ENCODE measurements around the gene RPS21.

The RPS21 gene

DNA sequence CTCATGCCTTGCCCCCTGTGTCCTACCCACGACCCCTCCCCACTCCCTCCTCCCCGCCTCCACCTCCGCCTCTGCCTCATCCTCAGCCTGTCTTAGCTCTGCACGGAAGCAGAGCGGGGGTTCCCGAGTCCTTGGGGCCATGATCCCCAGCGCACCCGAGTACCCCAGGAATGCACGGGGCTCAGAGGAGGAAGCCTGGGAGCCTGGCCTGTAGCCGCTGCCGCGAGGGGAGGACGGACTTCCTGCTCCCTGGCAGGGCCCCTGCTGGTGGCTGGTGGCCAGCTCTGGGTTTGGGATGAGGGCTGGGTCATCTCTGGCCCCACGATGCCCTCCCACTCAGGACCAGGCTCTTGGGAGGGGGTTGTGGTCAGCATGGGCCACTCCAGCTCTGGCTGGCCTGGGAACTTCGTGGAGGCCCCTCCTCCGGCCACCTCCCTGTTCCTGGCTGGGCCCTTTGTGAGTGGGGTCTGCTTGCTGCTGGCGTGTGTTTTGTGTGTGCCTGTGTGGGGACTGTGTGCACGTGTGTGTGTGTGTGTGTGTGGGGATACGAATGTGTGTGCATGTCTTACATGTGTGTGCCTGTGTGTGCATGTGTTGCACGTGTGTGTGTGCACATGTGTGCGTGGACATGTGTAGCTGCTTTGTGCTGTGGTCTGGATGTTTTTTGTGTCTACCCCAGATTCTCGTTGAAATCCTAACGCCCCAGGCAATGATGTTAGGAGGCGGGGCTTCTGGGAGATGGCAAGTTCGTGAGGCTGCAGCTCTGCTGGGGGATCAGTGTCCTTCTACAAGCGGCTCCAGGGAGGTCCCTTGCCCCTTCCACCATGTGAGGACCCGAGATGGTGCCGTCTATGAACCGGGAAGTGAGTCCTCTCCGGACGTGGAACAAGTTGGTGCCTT lies 41.7 kb downstream of the RPS21 start:
- DNase-seq = no peak

DNA sequence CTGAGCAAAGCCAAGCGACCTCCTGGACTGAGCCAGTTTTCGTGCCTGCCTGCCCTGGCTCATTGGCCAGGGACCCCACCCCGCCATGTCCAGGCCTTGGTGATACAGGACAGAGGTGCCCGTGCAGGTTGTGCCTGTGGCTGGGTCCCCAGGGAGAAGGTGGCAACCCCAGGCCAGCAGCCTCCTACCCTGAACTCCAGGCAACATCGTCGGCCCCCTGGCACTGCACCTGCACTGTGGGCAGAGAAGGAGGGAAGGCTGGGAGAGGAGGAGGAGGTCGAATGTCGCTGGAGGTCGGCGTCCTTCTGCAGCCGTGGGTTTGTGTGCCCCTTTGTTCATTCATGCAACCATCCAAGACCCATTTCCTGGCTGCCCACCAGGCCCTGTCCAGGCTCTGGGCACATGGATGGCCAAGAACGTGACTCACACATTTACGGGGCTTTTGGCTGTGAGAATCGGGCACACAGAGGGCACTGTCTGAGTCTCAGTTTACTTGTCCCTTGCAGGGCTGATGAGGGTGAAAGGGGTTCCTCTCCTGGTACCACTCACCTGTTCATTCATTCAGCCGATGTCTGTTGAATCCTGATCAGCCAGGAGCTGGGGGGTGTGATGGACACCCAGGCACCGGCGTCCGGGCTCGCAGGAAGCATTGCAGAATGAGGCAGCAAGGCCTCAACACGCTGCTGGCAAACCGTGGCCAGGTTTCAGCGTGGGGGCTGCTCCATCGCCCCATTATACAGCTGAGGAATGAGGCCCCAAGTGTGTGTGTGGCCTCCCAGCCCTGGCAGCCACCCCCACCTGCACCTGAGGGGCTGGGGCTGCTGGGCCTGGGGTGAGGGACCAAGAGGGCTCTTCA lies 42.8 kb downstream of the RPS21 start:
- DNase-seq = no peak

DNA sequence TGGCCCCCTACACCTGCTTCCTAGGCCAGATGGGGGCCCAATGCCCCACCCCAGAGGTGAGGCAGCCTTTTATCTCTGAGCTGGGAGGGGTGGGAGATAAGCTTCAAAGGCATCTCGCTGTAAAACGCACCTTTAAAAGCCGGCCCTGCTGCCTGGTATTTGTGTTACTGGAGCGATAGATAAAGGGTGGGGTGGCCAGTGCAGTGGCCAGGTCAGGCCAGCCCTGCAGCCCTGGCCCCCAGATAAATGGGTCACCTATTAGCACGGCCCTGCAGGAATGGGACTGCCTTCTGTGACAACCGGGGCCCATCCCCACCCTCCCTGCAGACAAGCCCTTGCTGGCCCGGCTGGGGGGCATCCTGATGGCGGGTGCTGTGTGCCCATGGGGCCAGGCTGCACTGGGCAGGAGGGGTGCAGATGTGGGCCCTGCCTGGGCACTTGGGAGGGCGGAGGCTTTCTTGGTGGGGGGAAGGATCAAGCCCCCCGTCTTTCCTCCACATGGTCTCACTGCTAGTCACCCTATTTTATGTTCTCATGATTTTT lies 43.5 kb downstream of the RPS21 start:
- no peak for DNase-seq

DNA sequence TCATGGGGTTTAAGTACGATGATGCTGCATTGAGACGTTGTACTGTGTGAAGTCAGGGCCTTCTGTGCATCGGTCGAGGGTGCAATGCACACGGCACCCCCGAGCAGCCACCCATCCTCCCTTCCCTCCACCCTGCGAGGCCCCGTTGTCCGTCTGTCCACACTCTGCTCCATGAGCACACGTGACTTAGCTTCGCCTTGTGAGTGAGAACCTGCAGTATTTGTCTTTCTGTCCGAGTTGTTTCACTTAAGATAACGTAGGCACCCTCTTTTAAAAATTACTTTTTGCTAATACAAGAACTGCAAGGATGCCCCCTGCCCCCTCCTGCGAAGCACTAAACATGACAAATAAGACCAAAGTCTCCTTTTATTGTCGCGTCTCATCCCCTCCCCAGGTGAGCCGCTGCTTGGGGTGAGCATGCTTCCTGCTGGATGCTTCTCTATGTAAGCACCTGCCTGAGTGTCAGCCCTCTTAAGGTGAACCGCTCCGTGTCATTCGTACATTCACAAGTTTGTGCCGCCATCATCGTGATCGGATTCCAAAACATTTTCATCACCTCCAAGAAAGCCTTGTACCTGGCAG lies 44.1 kb downstream of the RPS21 start:
- DNase-seq = no peak

- DNase-seq = no peak
Observed at GRCh38 chr20:62433658-62434497, 47.0 kb downstream of the RPS21 start.

DNA sequence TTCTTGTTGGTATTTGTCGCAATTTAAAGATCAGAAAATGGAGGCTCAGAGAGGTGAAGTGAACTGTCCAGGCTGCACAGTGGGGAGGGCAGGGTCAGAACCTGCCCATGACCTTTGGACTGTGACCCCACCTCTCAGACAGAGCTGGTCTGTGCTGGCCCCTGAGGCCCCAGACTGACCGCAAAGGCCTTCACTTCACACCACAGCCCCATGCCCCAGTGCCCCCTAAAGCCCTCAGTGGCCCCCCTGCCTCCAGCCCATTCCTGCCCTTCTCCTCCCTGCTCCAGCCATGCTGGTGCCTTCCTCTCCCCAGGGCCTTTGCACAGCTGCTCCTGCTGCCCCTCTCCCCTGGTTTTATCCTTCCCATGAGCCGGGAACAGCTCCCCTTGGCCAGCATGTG lies 49.8 kb downstream of the RPS21 start:
- no peak for DNase-seq

DNA sequence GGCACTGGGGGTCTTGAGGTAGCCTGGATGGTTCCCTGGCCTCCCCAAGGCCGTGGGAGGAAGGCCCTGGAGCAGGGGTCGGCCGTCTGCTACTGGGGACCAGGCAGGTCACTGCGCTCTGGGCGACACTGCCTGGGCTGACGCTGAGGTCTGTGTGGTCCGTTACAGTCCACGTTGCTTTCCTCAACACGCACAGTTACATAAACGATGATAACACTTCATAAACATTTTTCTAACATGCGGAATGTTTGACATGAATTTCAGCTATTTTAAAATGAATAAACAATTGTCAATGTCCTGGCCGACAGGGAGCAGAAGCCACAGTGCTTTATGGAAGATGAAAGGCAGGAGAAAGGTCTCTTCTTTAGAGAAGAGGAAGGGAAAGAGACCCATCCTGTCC lies 50.6 kb downstream of the RPS21 start:
- DNase-seq = no peak

DNA sequence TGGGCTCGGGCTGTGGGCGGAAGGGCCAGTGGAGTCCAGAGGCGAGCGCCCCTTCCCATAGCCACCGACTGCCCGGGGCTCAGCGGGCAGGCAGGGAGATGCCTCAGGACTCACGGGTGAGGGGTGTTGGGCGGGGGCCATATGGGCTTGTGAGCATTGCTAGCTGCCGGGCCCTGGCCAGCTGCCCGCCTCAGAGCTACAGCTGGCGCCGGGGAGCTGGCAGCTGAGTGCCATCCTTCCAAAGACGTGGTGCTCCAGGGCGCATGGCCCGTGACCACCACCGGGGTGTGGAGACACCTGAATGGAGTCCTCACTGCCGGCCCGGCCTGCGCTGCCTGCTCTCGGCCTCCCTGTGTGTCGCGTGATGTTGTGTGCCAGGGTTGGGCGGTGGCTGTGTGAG lies 51.0 kb downstream of the RPS21 start:
- no peak for DNase-seq

Measured in effector CD4-positive, alpha-beta T cell (primary cell).